Left renal pelvis (tissue), 4 donors: ENCODE data around the gene NTN3. TPM values are rescaled to one million over a fixed set of nuclear protein-coding genes. Genes with fewer than 3 reads are reported as not detected.
"Not testable (repeated sequence)": the region's sequence is repeated elsewhere in the genome, so short reads cannot be mapped to it uniquely, and the experiment has no call there.

Experiments
- DNase-seq, 4 donors: peaks; one replicate each; pipeline ENCODE4 v3.0.0-alpha.2; 2013; ENCODE audit warnings: low read depth in 4 of 4, low spot score in 3 of 4
- polyA plus RNA-seq, 4 donors: library from polyadenylated mRNA; unstranded; fragments of 120-200 nt; gene quantifications; one replicate each; pipeline ENCODE4 v1.2.1, GENCODE V29; 2013; ENCODE audit not compliant: insufficient read length in 4 of 4

NTN3 gene
- polyA plus RNA-seq, 4 donors = 2.1 to 5.0 (median 2.6) TPM

- DNase-seq = no peak
These were observed 31.5 kb upstream of the NTN3 start for GRCh38 chr16:2439598-2439997.

GRCh38 chr16:2441143-2441804 is 29.8 kb upstream of the NTN3 start:
- DNase-seq = not testable (repeated sequence)

- no peak for DNase-seq
These were observed 27.5 kb upstream of the NTN3 start for GRCh38 chr16:2443555-2443954.

GRCh38 chr16:2447920-2448583 is 23.0 kb upstream of the NTN3 start:
- no peak for DNase-seq

- DNase-seq = no peak
These were observed 22.0 kb upstream of the NTN3 start for GRCh38 chr16:2449118-2449517.

- DNase-seq = no peak
These were observed 20.6 kb upstream of the NTN3 start for GRCh38 chr16:2450535-2450934.

- no peak for DNase-seq
These were observed 20.1 kb upstream of the NTN3 start for GRCh38 chr16:2450975-2451381.

GRCh38 chr16:2451851-2452320 is 19.2 kb upstream of the NTN3 start:
- no peak for DNase-seq

- no peak for DNase-seq
These were observed 18.4 kb upstream of the NTN3 start for GRCh38 chr16:2452650-2453049.

GRCh38 chr16:2455081-2455845 is 15.8 kb upstream of the NTN3 start:
- no peak for DNase-seq

- DNase-seq = no peak
These were observed 14.4 kb upstream of the NTN3 start for GRCh38 chr16:2456551-2457153.

- no peak for DNase-seq
These were observed 13.8 kb upstream of the NTN3 start for GRCh38 chr16:2457267-2457666.

GRCh38 chr16:2457946-2458345 is 13.2 kb upstream of the NTN3 start:
- DNase-seq = no peak

GRCh38 chr16:2458887-2459646 is 12.0 kb upstream of the NTN3 start:
- DNase-seq = no peak

- DNase-seq = peak; percentile 80 to 88 (median 84)
These were observed 11.3 kb upstream of the NTN3 start, which contains the start of gene TEDC2 for GRCh38 chr16:2459647-2460390. Gene TEDC2 (plus strand): TSS chr16:2460109. CDS start chr16:2460145, 36 bp downstream.

- no peak for DNase-seq
These were observed 10.7 kb upstream of the NTN3 start for GRCh38 chr16:2460391-2460713.

GRCh38 chr16:2460916-2461315 is 10.2 kb upstream of the NTN3 start:
- DNase-seq = no peak

- DNase-seq = no peak
These were observed 8.8 kb upstream of the NTN3 start for GRCh38 chr16:2462031-2462866.

- no peak for DNase-seq
These were observed 6.8 kb upstream of the NTN3 start for GRCh38 chr16:2464333-2464732.
